ENCODE measurements around the gene GSG1L.

- TF ChIP-seq NFRKB (IDR thresholded peaks at IDR 0.05) (no peak), PKNOX1 (IDR thresholded peaks at IDR 0.05) (no peak), SP1 (IDR thresholded peaks at IDR 0.05) (no peak), SUZ12 (IDR thresholded peaks at IDR 0.05) (no peak), FOXK2 (IDR thresholded peaks at IDR 0.05) (no peak), BHLHE40 (IDR thresholded peaks at IDR 0.05; ENCODE audit: borderline replicate concordance) (no peak), ELF4 (IDR thresholded peaks at IDR 0.05) (no peak), FOXM1 (IDR thresholded peaks at IDR 0.05; ENCODE audit: borderline replicate concordance) (no peak)
These were observed 233.5 kb downstream of the GSG1L start for GRCh38 chr16:27829975-27830374.
